H1 (cell line): ENCODE measurements around the gene FRK. TPM values are rescaled to one million over a fixed set of nuclear protein-coding genes. Genes with fewer than 3 reads are reported as not detected.

Experiments used
- CTCF ChIA-PET: fragments of 300-600 bp; sonication (Branson Sonifier 250); formaldehyde crosslinking; loops from one replicate; lab custom pipeline; 2021; ENCODE audit not compliant: partially characterized antibody; lab: Charles Lee
- POLR2A ChIA-PET: fragments of 300-600 bp; sonication (Branson Sonifier 250); formaldehyde crosslinking; loops from one replicate; lab custom pipeline; 2021; ENCODE audit warnings: inconsistent platforms; ENCODE audit not compliant: partially characterized antibody; lab: Charles Lee
- DNase-seq, 2 experiments: peaks; one replicate each; pipeline versions ENCODE4 v3.0.0 to v3.0.0-alpha.2; 2010 to 2022; ENCODE audit warnings: low spot score in 2 of 2, low read depth in 1 of 2, mixed read lengths in 1 of 2
- FAIRE-seq: peaks from 2 replicates; lab custom pipeline; 2011; peaks lifted over from hg19 to GRCh38; lab: Jason Lieb, UNC
- H2AFZ ChIP-seq: 2 replicates; pipeline ENCODE4 v1.8.1; 2012; ENCODE audit warnings: low read length, inconsistent platforms
- H2AK5ac ChIP-seq: 2 replicates; pipeline ENCODE4 v1.6.1; 2013; ENCODE audit warnings: low read depth, low read length
- H2BK120ac ChIP-seq: replicated peaks from 2 replicates; pipeline ENCODE3; 2013; ENCODE audit warnings: low read depth, low read length, inconsistent platforms
- H2BK12ac ChIP-seq: 2 replicates; pipeline ENCODE4 v1.6.1; 2013; ENCODE audit warnings: low read depth, low read length
- H2BK15ac ChIP-seq: 2 replicates; pipeline ENCODE4 v1.6.1; 2013; ENCODE audit warnings: low read length
- H2BK20ac ChIP-seq: 2 replicates; pipeline ENCODE4 v1.6.1; 2013; ENCODE audit warnings: low read length
- H2BK5ac ChIP-seq: 2 replicates; pipeline ENCODE4 v1.6.1; 2013; ENCODE audit warnings: low read depth, low read length
- H3K14ac ChIP-seq: 2 replicates; pipeline ENCODE4 v1.6.1; 2013; ENCODE audit warnings: inconsistent platforms; ENCODE audit not compliant: insufficient read length
- H3K18ac ChIP-seq: 2 replicates; pipeline ENCODE4 v1.6.1; 2013; ENCODE audit warnings: low read length; ENCODE audit errors: extremely low read depth
- H3K23ac ChIP-seq: 2 replicates; pipeline ENCODE4 v1.6.1; 2013; ENCODE audit warnings: inconsistent platforms; ENCODE audit not compliant: insufficient read length
- H3K23me2 ChIP-seq: 2 replicates; pipeline ENCODE4 v1.6.1; 2013; ENCODE audit warnings: low read depth, low read length
- H3K27ac ChIP-seq: 2 replicates; pipeline ENCODE4 v1.6.1; 2011; ENCODE audit warnings: low read depth, low read length, inconsistent platforms
- H3K27me3 ChIP-seq, 4 experiments: replicated peaks in 1 of 4; 1 replicate in 1 of 4; 2 replicates in 3 of 4; pipeline versions ENCODE4 v1.6.1 to v1.8.1; 2011 to 2013; ENCODE audit warnings: low read length in 3 of 4, mild to moderate bottlenecking in 3 of 4, inconsistent platforms in 2 of 4, mixed read lengths in 2 of 4, moderate library complexity in 1 of 4; ENCODE audit not compliant: control insufficient read depth in 3 of 4, insufficient read depth in 3 of 4; ENCODE audit errors: extremely low read depth in 1 of 4
- H3K36me3 ChIP-seq, 4 experiments: 2 replicates each; pipeline versions ENCODE4 v1.6.1 to v1.8.1; 2011 to 2013; ENCODE audit warnings: mild to moderate bottlenecking in 4 of 4, low read length in 3 of 4, moderate library complexity in 2 of 4, control low read depth in 1 of 4, inconsistent platforms in 1 of 4; ENCODE audit not compliant: insufficient read depth in 4 of 4, control insufficient read depth in 2 of 4
- H3K4ac ChIP-seq: replicated peaks from 2 replicates; pipeline ENCODE3; 2013; ENCODE audit warnings: low read length, low read depth, mixed read lengths, inconsistent platforms; ENCODE audit not compliant: insufficient read length
- H3K4me1 ChIP-seq, 4 experiments: replicated peaks in 1 of 4; 1 replicate in 1 of 4; 2 replicates in 3 of 4; pipeline versions ENCODE4 v1.6.1 to v1.8.1; 2011 to 2013; ENCODE audit warnings: low read length in 3 of 4, inconsistent platforms in 2 of 4, mixed read lengths in 1 of 4; ENCODE audit not compliant: insufficient read depth in 4 of 4, control insufficient read depth in 3 of 4
- H3K4me2 ChIP-seq, 2 experiments: 2 replicates each; pipeline versions ENCODE4 v1.6.1 to v1.8.1; 2011 to 2013; ENCODE audit warnings: low read depth in 2 of 2, low read length in 2 of 2, control low read depth in 1 of 2, inconsistent platforms in 1 of 2, mild to moderate bottlenecking in 1 of 2; ENCODE audit not compliant: insufficient read depth in 1 of 2
- H3K4me3 ChIP-seq, 4 experiments: fragments of 200-600, 300-600 bp in 1 of 4; sonication (generic), shearing (Covaris generic), sonication (Bioruptor Twin) in 1 of 4; 2 replicates each; pipeline versions ENCODE4 v1.5.1 to v1.8.1; 2011 to 2016; ENCODE audit warnings: low read length in 4 of 4, low read depth in 3 of 4, control low read depth in 2 of 4, inconsistent platforms in 2 of 4, mild to moderate bottlenecking in 2 of 4, mixed read lengths in 1 of 4, moderate library complexity in 1 of 4; ENCODE audit not compliant: insufficient read depth in 2 of 4; ENCODE audit errors: extremely low read depth in 1 of 4
- H3K56ac ChIP-seq: replicated peaks from 2 replicates; pipeline ENCODE3; 2013; ENCODE audit warnings: low read depth, mild to moderate bottlenecking, mixed read lengths, low read length, inconsistent platforms; ENCODE audit not compliant: insufficient read length
- H3K79me1 ChIP-seq: 2 replicates; pipeline ENCODE4 v1.6.1; 2013; ENCODE audit warnings: low read depth, low read length, control low read depth
- H3K79me2 ChIP-seq, 2 experiments: 2 replicates each; pipeline versions ENCODE4 v1.6.1 to v1.8.1; 2012 to 2013; ENCODE audit warnings: low read length in 2 of 2, mild to moderate bottlenecking in 2 of 2, inconsistent platforms in 1 of 2; ENCODE audit not compliant: insufficient read depth in 2 of 2, control insufficient read depth in 1 of 2
- H3K9ac ChIP-seq, 4 experiments: replicated peaks in 1 of 4; 1 replicate in 1 of 4; 2 replicates in 3 of 4; pipeline versions ENCODE4 v1.6.1 to v1.8.1; 2011 to 2013; ENCODE audit warnings: low read depth in 3 of 4, low read length in 3 of 4, control low read depth in 2 of 4, mild to moderate bottlenecking in 2 of 4, moderate library complexity in 2 of 4, inconsistent platforms in 1 of 4; ENCODE audit errors: extremely low read depth in 1 of 4
- H3K9me3 ChIP-seq, 2 experiments: 2 replicates each; pipeline versions ENCODE4 v1.6.1 to v1.8.1; 2012 to 2013; ENCODE audit warnings: mild to moderate bottlenecking in 2 of 2, moderate library complexity in 2 of 2, control low read depth in 1 of 2, inconsistent platforms in 1 of 2, low read depth in 1 of 2, low read length in 1 of 2, mixed read lengths in 1 of 2; ENCODE audit not compliant: insufficient read depth in 2 of 2
- H4K20me1 ChIP-seq, 2 experiments: replicated peaks in 1 of 2; 2 replicates each; pipeline versions ENCODE3 to v1.8.1; 2011 to 2013; ENCODE audit warnings: inconsistent platforms in 2 of 2, low read length in 2 of 2, mild to moderate bottlenecking in 1 of 2; ENCODE audit not compliant: insufficient read depth in 2 of 2, control insufficient read depth in 1 of 2
- H4K5ac ChIP-seq: 2 replicates; pipeline ENCODE4 v1.6.1; 2013; ENCODE audit warnings: low read length, low read depth, mixed read lengths, inconsistent platforms; ENCODE audit not compliant: insufficient read length
- H4K8ac ChIP-seq: 2 replicates; pipeline ENCODE4 v1.8.0; 2013; ENCODE audit warnings: mild to moderate bottlenecking, moderate library complexity, low read length, inconsistent platforms; ENCODE audit not compliant: insufficient read depth; ENCODE audit errors: extremely low read depth
- H4K91ac ChIP-seq: replicated peaks from 2 replicates; pipeline ENCODE3; 2013; ENCODE audit warnings: low read length, mixed read lengths, inconsistent platforms; ENCODE audit not compliant: insufficient read length
- HDAC6 ChIP-seq: IDR thresholded peaks from one replicate; pipeline ENCODE4 v1.7.1; 2012; ENCODE audit warnings: low read depth, mild to moderate bottlenecking, inconsistent platforms, low read length, moderate library complexity
- polyA plus RNA-seq, 7 experiments: library from polyadenylated mRNA; depleted of rRNA in 3 of 7; stranded (reverse) in 5 of 7; unstranded in 2 of 7; fragments of >200 nt in 5 of 7; fragments of 200-250 nt in 2 of 7; gene quantifications; 1 replicate in 5 of 7; 2 replicates in 1 of 7; 4 replicates in 1 of 7; pipeline versions ENCODE4 v1.2.1 to v1.2.3, GENCODE V29; 2011 to 2013; ENCODE audit warnings: missing spikeins in 2 of 7, mixed read lengths in 2 of 7
- total RNA-seq: library from RNA; stranded (reverse); fragmentation: NEBNext Ultra II Directional; extraction: Animal tissue kit (Norgen Biotek cat#: 25700); gene quantifications from 2 replicates; pipeline ENCODE4 v1.2.1, GENCODE V29; 2021

The FRK gene
- total and polyA plus RNA-seq, 2 of the 8 experiments (the other 6 are each of a cell fraction or from before 2014, with no cell fraction given): 0.11 to 0.24 TPM

GRCh38 chr6:116088946-116089345, 28.3 kb upstream of the FRK start:
- no peak overlapping the region for H2AK5ac ChIP-seq
- no peak overlapping the region for H3K18ac ChIP-seq
- H3K4me1 ChIP-seq: peaks cover 0 to 5% (median 2%) of the 10 kb centered on the region in 4 experiments; a peak in 3 of 7 replicates
- no peak overlapping the region for H4K5ac ChIP-seq
- no peak overlapping the region for H2BK5ac ChIP-seq
- H4K91ac ChIP-seq: no peak overlapping the region
- H2BK15ac ChIP-seq: no peak overlapping the region
- ChIA-PET CTCF (interaction anchor here (3.5 kb wide), 1 partner anchor 12 kb away, joined by 11 read pairs; no protein-coding TSS in a partner anchor), POLR2A (interaction anchor here (1.1 kb wide), 1 partner anchor 12 kb away, joined by 5 read pairs; the partner anchor contains the start of gene NT5DC1)
- H3K27me3 ChIP-seq: no peaks in the 10 kb centered on the region
- no peaks in the 10 kb centered on the region for H3K9me3 ChIP-seq
- H2BK20ac ChIP-seq: no peak overlapping the region
- H3K23me2 ChIP-seq: no peaks in the 10 kb centered on the region
- no peaks in the 10 kb centered on the region for H4K20me1 ChIP-seq
- H3K14ac ChIP-seq: no peak overlapping the region
- DNase-seq: no peak
- no peak overlapping the region for H2BK12ac ChIP-seq
- no peak overlapping the region for H3K4me2 ChIP-seq
- no peaks in the 10 kb centered on the region for H3K36me3 ChIP-seq
- H3K27ac ChIP-seq: no peak overlapping the region
- no peaks in the 10 kb centered on the region for H3K79me1 ChIP-seq
- no peak overlapping the region for H4K8ac ChIP-seq
- TF ChIP-seq HDAC6: no peak
- TF ChIP-seq, all 59 proteins: peak for 0
- Histone ChIP-seq H3K79me2 (no peaks in the 10 kb centered on the region), H3K4ac (no peak overlapping the region), H3K56ac (no peak overlapping the region), H3K4me3 (no peak overlapping the region), H3K9ac (no peak overlapping the region), H3K23ac (no peak overlapping the region), H2AFZ (no peak overlapping the region), H2BK120ac (no peak overlapping the region)
- FAIRE-seq: no peak
